Measurements from ENCODE around the gene DNMT3A.
A peak's percentile ranks its signal among the peaks of the same experiment; 100 is the strongest.

DNMT3A gene

GRCh38 chr2:25343187-25343825, 1.6 kb upstream of the DNMT3A start:
- no peak for DNase-seq (ENCODE audit: low spot score)

GRCh38 chr2:25342372-25343186, 854 bp upstream of the DNMT3A start:
- DNase-seq (ENCODE audit: low spot score) = peak; percentile 92

GRCh38 chr2:25341011-25341727, 556 bp downstream of the DNMT3A start:
- peak; percentile 78 for DNase-seq (ENCODE audit: low spot score)

- peak; percentile 45 for DNase-seq (ENCODE audit: low spot score)
Measured at GRCh38 chr2:25340181-25340921, 1.4 kb downstream of the DNMT3A start.

GRCh38 chr2:25339791-25340180, 1.9 kb downstream of the DNMT3A start:
- peak; percentile 58 for DNase-seq (ENCODE audit: low spot score)

- no peak for DNase-seq (ENCODE audit: low spot score)
Measured at GRCh38 chr2:25339211-25339674, 2.5 kb downstream of the DNMT3A start.

DNA sequence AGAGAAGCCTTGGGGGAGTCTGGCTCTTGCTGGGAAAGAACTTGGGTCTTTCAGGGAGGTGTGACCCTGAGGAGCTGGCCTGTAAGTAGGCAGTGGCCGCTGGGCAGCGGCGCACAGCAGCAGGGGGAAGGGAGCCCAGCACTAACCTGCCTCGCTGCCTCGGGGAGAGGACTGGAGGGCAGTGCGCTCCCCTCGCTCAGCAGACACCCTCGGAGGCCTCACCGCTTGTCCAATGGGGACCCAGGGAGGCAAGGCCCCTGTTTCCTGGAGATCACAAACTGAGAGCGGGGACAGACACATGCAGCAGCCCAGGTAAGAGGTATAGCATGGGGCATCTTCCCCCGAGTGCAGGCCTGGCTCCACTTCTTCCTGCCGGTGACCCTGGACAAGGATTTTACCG, 3.3 kb downstream of the DNMT3A start:
- no peak for DNase-seq (ENCODE audit: low spot score)

DNA sequence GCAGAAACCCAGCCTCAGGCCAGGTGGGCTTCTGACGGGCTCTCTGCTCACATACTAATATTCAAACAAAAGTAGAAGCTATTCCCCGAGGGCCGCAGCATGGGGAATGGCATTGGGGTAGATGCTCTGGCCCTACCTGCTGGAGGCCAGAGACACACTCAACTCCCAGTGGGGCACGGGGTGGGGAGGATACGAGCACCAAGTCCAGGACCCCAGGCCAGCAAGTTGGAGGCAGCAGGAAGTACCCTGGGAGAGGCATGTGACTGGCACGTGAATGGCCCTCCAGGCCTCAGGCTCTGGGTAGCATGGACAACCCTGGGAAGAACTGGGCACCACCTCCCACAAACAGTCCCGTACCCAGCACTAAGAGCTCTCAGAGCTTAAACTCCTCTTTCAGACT, 3.8 kb downstream of the DNMT3A start:
- DNase-seq (ENCODE audit: low spot score) = no peak

DNA sequence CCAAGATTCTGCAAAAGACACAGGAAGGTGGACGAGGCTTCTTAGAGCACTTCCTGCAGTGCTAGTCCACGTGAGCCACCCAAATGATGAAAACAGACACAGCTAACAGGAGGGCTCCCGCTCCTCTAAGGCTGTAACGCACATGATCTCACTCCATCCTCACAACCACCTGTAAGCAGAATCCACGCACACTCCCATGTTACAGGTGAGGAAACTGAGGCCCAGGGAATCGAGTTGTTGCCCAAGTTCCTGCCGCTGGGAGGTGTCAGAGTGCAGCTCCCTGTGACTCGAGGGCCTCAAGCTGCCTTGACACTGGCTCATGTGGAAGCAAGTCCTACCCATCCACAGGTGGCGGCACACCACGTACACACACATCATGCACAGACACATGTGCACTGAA, 4.4 kb downstream of the DNMT3A start:
- DNase-seq (ENCODE audit: low spot score) = no peak

- no peak for DNase-seq (ENCODE audit: low spot score)
Measured at GRCh38 chr2:25336383-25336841, 5.3 kb downstream of the DNMT3A start.

DNA sequence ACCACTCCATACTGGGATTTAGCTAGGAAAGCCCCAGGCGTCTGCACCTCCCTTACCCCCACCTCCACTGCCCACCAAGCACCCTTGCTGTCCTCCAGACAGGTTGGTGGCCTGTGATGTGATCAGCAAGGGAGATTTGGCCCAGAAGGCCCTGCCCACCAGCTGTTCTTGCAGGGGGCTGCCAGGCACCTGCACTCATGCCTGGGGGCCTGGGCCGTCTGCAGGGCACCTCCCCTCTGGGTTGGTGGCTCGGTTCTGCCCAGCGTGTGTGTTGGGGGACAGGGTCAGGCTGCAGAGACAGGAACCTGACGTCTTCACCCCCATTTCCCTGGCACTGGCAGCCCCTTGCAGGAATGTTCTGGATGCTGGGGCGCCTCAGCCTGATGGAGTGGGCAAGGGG, 5.8 kb downstream of the DNMT3A start:
- no peak for DNase-seq (ENCODE audit: low spot score)

DNA sequence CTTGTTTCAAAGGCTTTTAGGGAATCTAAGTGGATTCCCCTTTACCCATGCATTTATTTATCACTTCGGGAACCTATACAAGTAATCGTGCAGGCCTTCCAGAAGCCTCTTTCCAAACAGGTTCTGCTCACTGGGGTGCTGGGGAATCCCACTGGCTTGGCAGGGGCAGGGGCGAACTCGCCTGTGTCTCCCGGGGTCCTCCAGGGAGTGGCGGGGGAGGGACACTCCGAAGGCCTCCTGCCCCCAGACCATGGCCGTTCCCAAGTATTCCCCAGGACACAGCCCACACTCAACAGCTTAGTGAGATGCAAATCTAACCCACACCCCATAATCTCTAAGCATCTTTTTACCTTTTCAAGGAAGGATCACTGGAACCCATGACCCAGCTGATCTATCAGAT, 6.5 kb downstream of the DNMT3A start:
- DNase-seq (ENCODE audit: low spot score) = no peak

DNA sequence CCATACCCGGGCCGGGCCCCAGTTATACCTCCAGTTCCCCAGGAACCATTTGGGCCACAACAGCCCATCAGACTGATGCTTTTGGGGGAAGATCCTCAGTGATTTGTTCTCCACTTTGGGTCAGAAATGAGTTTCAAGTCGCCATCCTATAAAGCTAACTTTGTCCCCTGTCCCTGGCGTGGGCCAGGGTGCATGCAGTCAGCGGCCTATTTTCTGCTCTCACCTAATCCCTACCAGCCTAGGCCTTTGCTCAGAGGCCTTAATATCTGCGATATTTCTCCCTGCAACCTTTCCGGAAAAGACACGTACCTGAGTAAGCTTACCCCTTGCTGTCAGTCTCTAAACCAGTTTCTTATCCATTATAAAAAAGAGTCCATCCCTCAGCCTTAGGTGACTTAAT, 7.2 kb downstream of the DNMT3A start:
- no peak for DNase-seq (ENCODE audit: low spot score)

DNA sequence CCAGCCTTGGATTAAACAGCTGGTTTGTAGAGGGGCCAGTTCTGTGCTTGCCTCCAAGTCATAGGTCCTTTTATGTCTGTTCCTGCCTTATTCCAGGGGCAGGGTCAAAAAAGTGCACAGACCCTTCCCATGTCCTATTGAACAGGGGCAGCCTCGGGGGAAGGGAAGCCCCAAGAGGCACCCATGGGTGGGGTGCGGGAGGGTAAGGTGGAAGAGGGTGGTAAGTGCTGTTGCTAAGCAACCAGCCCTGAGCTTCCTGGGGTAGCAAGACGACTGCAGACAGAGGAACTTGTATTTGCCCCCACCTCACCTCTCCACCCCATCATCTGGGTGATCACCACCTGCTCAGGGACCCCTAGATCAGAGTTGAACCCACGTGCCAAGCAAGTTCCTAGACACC, 7.7 kb downstream of the DNMT3A start:
- DNase-seq (ENCODE audit: low spot score) = no peak

GRCh38 chr2:25332571-25332970, 9.2 kb downstream of the DNMT3A start:
- no peak for DNase-seq (ENCODE audit: low spot score)

DNA sequence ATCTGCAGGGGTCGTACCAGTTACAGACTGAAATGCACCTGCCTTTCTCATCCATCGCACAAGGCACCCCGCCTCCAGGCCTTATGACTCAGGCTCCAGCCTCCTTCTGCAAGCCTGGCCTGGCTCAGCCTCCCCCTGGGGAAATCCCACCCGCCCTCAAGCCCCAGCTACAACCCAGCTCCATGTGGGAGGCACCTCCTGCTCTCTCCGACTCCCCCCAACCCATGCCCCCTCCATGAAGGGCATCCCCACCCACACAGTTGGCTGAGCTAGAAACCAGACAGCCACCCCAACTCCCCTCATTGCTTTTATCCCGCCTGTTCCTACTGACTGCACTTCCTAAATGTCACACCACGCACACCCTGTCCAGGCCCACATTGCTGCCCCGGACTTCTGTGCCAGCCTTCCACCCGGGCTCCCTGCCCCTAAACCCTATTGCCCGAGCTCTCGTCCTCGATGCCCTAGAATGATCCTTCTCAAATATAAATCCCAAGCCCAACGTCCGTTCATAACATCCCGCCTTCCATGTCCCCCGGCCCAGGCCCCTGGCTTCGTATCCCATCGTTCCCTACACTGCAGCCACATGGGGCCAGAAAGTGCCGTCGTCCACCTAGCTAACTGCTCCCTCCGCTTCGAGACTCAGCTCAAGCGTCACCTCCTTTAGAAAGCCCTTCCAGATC, 9.9 kb downstream of the DNMT3A start:
- no peak for DNase-seq (ENCODE audit: low spot score)

GRCh38 chr2:25330937-25331336, 10.8 kb downstream of the DNMT3A start:
- DNase-seq (ENCODE audit: low spot score) = no peak

GRCh38 chr2:25330273-25330672, 11.5 kb downstream of the DNMT3A start:
- no peak for DNase-seq (ENCODE audit: low spot score)

DNA sequence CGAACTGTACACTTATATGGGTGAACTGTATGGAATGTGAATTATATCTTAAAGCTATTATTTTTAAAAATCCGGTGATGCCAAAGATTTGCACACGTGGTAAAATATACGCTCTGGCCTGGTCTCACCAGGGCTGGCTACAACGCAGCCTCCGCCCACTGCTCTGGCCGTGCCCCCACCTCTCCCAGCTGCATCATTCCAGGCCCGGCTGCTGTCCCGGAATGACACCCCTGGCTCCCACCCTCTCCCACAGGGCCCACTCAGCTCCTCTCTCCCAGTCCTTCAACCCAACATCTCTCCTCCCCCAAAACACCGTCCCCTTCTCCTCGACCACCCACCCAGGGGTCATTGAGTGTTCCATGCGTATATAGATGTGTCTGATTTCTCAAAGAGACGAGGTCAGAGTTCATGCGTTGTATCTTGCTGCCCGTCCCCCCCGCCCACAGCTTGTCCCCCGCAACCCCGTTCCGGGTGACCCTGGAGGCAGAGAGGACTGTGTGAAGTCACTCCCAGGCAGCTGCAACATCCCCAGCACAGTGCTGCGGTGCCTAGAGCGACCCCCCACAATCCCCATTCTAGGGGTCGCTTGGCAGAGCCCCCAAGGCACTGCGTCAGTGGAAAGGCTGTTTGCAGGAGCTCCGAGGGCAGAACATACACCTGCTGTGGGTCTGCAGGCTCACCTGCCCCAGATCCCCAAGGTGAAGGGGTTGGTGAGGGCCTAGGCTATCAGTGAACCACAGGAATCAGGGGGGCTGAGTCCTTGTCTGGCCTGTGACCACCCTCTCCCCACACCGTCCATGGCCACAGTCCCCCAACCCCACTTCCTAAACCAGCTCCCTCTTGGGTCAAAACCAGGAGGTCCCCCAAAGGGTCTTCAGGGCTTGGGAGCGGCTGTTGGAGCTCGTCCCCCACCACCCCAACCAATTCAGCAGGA, 13.3 kb downstream of the DNMT3A start:
- DNase-seq (ENCODE audit: low spot score) = no peak

- no peak for DNase-seq (ENCODE audit: low spot score)
Measured at GRCh38 chr2:25326326-25327013, 15.3 kb downstream of the DNMT3A start.
